ENCODE measurements around the gene FCN2.

GRCh38 chr9:134891713-134892112 is 11.1 kb downstream of the FCN2 start:
- TF ChIP-seq CTCF (IDR thresholded peaks at IDR 0.05) (no peak), NFIC (IDR thresholded peaks at IDR 0.05; ENCODE audit: borderline replicate concordance) (no peak), POLR2AphosphoS5 (IDR thresholded peaks at IDR 0.05; ENCODE audit: low read depth, low read length) (no peak), SIN3A (IDR thresholded peaks at IDR 0.05; ENCODE audit: borderline replicate concordance, low read depth, low read length) (no peak), NRF1 (IDR thresholded peaks at IDR 0.05; ENCODE audit: low read depth, low read length) (no peak), ELF1 (IDR thresholded peaks at IDR 0.05) (no peak)
